HG02678 (cell line): ENCODE results near the gene CCNB1.
"Not testable (repeated sequence)": the region's sequence is repeated elsewhere in the genome, so short reads cannot be mapped to it uniquely, and the experiment has no call there.

ENCODE experiments used
- ATAC-seq: cut with Tn5 transposase; IDR thresholded peaks from one replicate; pipeline ENCODE4 v1.9.1; 2021; ENCODE audit warnings: mild to moderate bottlenecking, moderate library complexity; ENCODE audit not compliant: unreplicated experiment

The CCNB1 gene

GRCh38 chr5:69166686-69167492, at the start of gene CCNB1:
Gene CCNB1 (plus strand): TSS chr5:69167150. CDS start chr5:69167263, 113 bp downstream.
- ATAC-seq = peak; percentile 99

DNA sequence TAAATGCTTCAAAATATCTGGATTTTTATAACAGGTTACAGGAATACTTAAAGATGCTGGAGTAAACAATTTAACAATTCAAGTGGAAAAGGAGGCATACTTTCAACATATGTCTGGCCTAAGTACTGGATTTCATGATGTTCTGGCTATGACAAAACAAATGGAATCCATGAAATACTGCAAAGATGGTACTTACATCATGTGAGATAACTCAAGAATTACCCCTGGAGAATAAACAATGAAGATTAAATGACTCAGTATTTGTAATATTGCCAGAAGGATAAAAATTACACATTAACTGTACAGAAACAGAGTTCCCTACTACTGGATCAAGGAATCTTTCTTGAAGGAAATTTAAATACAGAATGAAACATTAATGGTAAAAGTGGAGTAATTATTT, 37.5 kb upstream of the CCNB1 start:
- ATAC-seq = no peak

DNA sequence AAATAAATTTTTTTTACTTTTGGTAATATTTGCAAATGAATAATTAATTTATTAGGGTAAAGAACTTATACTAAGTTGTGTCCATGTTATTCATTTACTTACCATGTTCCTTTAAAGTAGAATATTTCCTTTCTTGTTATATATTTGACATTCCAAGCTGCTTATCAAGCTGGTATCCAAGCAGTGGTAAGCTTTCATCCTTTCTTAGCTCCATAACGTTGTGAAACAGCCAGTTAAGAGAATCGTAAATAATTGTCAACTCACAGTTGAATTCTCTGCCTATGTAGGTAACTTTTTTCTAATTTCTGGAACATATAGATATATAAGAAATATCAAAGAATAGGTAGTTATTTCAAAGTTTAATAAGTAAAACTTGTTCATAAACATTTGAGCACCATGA, 36.7 kb upstream of the CCNB1 start:
- ATAC-seq = no peak

DNA sequence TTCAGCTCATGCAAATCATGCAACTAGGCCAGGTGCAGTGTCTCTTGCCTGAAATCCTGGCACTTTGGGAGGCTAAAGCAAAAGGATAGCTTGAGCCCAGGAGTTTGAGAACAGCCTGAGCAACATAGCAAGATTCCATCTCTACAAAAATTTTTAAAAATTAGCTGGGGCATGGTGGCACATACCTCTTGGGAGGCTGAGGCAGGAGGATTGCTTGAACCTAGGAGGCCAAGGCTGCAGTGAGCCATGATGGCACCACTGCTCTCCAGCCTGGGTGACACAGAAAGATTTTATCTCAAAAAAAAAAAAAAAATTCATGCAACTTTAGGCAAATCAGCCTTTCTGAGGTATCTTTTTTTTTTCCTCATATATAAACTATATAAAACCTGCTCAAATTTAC, 35.6 kb upstream of the CCNB1 start:
- ATAC-seq = no peak

GRCh38 chr5:69134126-69134525, 32.8 kb upstream of the CCNB1 start:
- no peak for ATAC-seq

DNA sequence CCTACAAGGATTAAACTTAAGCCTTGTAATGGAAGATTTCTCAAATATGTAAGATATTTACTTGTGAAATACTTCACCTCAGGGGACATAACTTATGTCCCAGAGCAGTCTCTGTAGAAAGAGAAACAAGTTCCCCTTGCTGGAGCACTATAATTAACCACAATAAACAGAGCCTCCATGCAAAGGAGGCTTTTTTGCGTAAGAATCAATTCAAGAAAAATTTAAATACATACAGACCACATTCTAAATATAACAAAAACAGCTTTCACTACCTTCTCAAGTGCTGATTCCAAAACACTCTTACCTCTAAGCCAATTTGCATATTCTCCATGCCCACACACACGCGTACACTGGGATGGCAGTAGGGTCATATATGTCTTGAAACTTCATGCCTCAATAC, 30.7 kb upstream of the CCNB1 start:
- peak; percentile 93 for ATAC-seq

- ATAC-seq = not testable (repeated sequence)
Observed at GRCh38 chr5:69137208-69137607, 29.7 kb upstream of the CCNB1 start.

GRCh38 chr5:69137807-69138206, 29.1 kb upstream of the CCNB1 start:
- no peak for ATAC-seq

DNA sequence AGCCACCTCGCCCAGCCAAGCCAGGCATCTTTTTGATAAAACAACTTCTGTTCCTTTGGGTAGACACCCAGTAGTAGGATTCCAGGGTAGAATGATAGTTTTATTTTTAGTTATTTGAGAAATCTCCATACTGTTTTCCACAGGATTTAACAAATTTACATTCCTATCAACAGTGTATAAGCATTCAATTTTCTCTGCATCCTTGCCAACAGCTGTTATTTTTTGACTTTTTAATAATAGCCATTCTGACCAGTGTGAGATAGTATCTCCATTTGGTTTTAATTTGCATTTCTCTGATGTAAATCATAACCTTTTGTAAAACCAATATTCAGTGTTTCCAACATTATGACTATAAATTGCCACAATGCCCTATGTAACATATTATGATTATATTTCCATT, 28.2 kb upstream of the CCNB1 start:
- ATAC-seq = no peak

GRCh38 chr5:69140239-69140638, 26.7 kb upstream of the CCNB1 start:
- ATAC-seq = not testable (repeated sequence)

DNA sequence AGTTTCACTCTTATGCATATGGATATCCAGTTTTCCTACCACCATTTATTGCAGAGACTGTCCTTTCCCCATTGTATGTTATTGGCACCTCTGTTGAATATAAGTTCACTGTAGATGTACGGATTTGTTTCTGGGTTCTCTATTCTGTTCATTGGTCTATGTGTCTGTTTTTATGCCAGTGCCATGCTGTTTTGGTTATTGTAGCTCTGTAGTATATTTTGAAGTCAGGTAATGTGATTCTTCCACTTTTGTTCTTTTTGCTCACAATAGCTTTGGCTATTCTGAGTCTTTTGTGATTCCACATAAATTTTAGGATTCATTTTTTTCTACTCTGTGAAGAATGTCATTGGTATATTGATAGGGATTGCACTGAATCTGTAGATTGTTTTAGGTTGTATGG, 26.1 kb upstream of the CCNB1 start:
- ATAC-seq = no peak

DNA sequence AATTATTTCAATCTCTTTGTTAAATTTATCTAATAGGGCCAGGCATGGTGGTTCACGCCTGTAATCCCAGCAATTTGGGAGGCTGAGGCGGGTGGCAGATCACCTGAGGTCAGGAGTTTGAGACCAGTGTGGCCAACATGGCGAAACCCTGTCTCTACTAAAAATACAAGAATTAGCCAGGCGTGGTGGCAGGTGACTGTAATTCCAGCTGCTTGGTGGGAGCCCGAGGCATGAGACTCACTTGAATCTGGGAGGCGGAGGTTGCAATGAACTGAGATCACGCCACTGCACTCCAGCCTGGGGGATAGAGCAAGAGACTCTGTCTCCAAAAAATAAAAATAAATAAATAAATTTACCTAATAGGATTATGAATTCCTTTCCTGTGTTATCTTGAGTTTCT, 18.4 kb upstream of the CCNB1 start:
- ATAC-seq = not testable (repeated sequence)

GRCh38 chr5:69148981-69149675, 17.8 kb upstream of the CCNB1 start:
- no peak for ATAC-seq

DNA sequence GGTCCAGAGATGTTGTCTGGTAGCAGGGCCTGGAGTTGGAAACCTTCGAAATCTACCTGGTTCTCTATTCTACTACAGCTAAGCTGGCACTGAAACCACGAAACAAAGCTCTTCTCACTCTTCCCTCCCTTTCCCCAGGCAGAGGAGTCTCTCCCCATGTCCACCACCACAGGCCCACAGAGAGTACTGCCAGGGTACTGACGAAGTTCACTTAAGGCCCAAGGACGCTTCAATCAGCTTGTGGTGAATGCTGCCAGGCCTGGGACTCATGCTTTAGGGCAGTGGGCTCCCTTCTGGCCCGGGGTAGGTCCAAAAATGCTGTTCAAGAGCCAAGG, 17.3 kb upstream of the CCNB1 start:
- ATAC-seq = no peak

DNA sequence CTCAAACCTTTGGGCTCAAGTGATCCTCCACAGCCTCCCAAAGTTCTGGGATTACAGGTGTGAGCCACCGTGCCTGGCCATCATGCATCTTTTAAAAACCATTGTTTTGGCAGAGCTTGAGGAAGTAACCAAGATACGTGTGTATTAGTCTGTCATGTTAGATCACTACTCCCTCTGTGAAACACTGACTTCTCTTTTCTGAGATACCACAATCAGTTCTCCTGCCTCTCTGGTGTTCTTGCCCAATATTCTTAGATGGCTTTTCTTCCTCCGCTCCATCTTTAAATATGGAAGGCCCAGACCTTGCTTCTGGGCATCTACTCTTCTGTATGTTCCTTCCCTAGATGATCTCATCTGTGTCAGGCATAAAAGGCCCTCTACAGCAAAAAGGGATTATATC, 14.2 kb upstream of the CCNB1 start:
- no peak for ATAC-seq

GRCh38 chr5:69156456-69156855, 10.5 kb upstream of the CCNB1 start:
- no peak for ATAC-seq

- no peak for ATAC-seq
Observed at GRCh38 chr5:69158039-69158438, 8.9 kb upstream of the CCNB1 start.

GRCh38 chr5:69160651-69161050, 6.3 kb upstream of the CCNB1 start:
- no peak for ATAC-seq

DNA sequence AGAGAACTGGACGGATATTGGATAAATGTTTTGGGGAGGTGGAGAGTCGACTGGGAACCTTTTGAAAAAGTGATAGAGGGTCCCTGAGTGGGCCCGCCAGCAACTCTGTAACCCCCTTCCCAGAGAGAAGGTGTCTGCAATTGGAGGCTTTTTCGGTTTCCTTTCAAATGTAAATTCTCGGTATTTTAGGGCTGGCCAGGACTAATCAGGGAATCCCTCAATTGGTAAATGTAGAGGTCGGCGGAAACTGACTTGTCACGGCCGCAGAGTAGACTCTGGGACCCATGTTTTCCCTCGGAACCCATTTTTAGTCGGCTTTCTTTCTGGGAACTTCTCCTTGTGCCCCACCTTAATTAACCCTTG, 524 bp downstream of the CCNB1 start:
- no peak for ATAC-seq

- ATAC-seq = no peak
Observed at GRCh38 chr5:69167929-69168328, 979 bp downstream of the CCNB1 start.

DNA sequence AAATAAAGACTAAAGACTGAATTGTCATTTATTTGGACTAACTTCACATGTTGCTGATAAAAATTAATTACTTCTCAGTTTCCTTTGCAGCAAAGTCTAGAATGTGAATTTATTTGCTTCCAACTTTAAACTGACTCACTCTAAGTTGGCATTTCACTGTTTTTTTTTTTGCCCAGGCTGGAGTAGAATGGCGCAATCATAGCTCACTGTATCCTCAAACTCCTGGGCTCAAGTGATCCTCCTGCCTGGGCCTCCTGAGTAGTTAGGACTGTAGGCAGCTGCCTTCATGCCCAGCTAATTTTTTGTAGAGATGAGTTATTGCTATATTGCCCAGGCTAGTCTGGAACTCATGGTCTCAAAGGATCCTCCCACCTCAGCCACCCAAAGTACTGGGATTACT, 3.5 kb downstream of the CCNB1 start:
- ATAC-seq = no peak

GRCh38 chr5:69170969-69171368, 4.0 kb downstream of the CCNB1 start:
- no peak for ATAC-seq
